ENCODE results near the gene PYDC2. TPM values are rescaled to one million over a fixed set of nuclear protein-coding genes. Genes with fewer than 3 reads are reported as not detected.

The PYDC2 gene
- total and polyA plus RNA-seq, 10 of the 15 experiments (the other 5 are each of a cell fraction or from before 2014, with no cell fraction given) = not detected

DNA sequence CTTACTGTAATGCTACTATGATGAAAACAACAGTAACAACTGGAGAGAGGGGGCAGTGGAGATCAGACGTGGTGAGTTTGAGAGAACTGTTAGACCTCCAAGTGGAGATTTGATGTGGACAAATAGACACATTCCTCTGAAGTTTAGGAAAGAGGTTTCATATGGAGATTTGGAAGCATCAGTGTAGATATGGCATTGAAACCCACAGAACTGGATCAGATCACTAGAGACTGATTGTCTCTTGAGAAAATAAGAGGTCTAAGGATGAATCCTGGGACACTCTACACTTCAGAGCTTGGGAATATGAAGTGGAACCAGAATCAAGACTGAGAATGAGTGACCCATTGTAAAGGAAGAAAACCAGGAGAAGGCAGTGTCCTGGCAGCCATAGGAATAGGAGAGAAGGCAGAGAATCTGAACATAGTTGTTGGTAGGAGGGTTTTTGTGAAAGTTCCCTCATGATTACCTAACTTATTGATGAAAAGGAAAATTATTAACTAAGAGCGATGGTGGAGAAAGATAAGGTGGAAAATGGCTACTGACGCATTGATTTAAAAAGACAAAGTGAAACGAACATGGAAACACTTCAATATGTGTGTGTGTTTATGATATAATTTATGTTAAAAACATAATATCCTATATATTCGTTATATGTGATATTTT lies 29.7 kb upstream of the PYDC2 start:
- no peaks in the 10 kb centered on the region for H3K4me1 ChIP-seq (ENCODE audit: control insufficient read depth, insufficient read depth, low read length)
- no peak overlapping the region for H2AFZ ChIP-seq (ENCODE audit: control insufficient read depth, low read depth, low read length)
- POLR2A ChIA-PET = no interaction called here
- no peak overlapping the region for H3K27ac ChIP-seq (ENCODE audit: control insufficient read depth, insufficient read depth)
- ATAC-seq (no peak), DNase-seq (ENCODE audit: low read depth, low spot score) (no peak), FAIRE-seq (no peak)
- H3K9ac ChIP-seq (ENCODE audit: control insufficient read depth, insufficient read depth, low read length) = no peak overlapping the region
- CTCF ChIA-PET = no interaction called here
- no peaks in the 10 kb centered on the region for H3K79me2 ChIP-seq (ENCODE audit: control insufficient read depth, insufficient read depth, low read length)
- in situ Hi-C loops (cut with MboI) (no loop called here), intact Hi-C loops (cut with micrococcal nuclease; ENCODE audit: unreplicated experiment) (no loop called here)
- H3K9me3 ChIP-seq (replicated peaks; ENCODE audit: control insufficient read depth, insufficient read depth, low read length) = no peaks in the 10 kb centered on the region
- WGBS (ENCODE audit: insufficient coverage, insufficient replicate concordance, low lambda C conversion rate, missing lambda C conversion rate) = 39% methylated on average over 5 of the region's 5 CpGs
- no peak overlapping the region for H3K4me2 ChIP-seq (ENCODE audit: control insufficient read depth, insufficient read depth)
- no peaks in the 10 kb centered on the region for H4K20me1 ChIP-seq (ENCODE audit: control insufficient read depth, insufficient read depth)
- no peaks in the 10 kb centered on the region; a peak in 1 of 4 replicates for H3K27me3 ChIP-seq (replicated peaks in 1 of 2; ENCODE audit: control insufficient read depth in 2 of 2, insufficient read depth in 2 of 2, low read length in 1 of 2)
- no TSS peak for BruUV-seq (replicated peaks)
- SMC1A ChIA-PET (ENCODE audit: uncharacterized antibody, unreplicated experiment) = no interaction called here
- TF ChIP-seq RELA (IDR thresholded peaks at IDR 0.05; ENCODE audit: borderline replicate concordance, partially characterized antibody) = no peak
- TF ChIP-seq, protein P1, sequence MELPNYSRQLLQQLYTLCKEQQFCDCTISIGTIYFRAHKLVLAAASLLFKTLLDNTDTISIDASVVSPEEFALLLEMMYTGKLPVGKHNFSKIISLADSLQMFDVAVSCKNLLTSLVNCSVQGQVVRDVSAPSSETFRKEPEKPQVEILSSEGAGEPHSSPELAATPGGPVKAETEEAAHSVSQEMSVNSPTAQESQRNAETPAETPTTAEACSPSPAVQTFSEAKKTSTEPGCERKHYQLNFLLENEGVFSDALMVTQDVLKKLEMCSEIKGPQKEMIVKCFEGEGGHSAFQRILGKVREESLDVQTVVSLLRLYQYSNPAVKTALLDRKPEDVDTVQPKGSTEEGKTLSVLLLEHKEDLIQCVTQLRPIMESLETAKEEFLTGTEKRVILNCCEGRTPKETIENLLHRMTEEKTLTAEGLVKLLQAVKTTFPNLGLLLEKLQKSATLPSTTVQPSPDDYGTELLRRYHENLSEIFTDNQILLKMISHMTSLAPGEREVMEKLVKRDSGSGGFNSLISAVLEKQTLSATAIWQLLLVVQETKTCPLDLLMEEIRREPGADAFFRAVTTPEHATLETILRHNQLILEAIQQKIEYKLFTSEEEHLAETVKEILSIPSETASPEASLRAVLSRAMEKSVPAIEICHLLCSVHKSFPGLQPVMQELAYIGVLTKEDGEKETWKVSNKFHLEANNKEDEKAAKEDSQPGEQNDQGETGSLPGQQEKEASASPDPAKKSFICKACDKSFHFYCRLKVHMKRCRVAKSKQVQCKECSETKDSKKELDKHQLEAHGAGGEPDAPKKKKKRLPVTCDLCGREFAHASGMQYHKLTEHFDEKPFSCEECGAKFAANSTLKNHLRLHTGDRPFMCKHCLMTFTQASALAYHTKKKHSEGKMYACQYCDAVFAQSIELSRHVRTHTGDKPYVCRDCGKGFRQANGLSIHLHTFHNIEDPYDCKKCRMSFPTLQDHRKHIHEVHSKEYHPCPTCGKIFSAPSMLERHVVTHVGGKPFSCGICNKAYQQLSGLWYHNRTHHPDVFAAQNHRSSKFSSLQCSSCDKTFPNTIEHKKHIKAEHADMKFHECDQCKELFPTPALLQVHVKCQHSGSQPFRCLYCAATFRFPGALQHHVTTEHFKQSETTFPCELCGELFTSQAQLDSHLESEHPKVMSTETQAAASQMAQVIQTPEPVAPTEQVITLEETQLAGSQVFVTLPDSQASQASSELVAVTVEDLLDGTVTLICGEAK (IDR thresholded peaks at IDR 0.05; ENCODE audit: borderline replicate concordance) = no peak
- TF ChIP-seq, protein P2, sequence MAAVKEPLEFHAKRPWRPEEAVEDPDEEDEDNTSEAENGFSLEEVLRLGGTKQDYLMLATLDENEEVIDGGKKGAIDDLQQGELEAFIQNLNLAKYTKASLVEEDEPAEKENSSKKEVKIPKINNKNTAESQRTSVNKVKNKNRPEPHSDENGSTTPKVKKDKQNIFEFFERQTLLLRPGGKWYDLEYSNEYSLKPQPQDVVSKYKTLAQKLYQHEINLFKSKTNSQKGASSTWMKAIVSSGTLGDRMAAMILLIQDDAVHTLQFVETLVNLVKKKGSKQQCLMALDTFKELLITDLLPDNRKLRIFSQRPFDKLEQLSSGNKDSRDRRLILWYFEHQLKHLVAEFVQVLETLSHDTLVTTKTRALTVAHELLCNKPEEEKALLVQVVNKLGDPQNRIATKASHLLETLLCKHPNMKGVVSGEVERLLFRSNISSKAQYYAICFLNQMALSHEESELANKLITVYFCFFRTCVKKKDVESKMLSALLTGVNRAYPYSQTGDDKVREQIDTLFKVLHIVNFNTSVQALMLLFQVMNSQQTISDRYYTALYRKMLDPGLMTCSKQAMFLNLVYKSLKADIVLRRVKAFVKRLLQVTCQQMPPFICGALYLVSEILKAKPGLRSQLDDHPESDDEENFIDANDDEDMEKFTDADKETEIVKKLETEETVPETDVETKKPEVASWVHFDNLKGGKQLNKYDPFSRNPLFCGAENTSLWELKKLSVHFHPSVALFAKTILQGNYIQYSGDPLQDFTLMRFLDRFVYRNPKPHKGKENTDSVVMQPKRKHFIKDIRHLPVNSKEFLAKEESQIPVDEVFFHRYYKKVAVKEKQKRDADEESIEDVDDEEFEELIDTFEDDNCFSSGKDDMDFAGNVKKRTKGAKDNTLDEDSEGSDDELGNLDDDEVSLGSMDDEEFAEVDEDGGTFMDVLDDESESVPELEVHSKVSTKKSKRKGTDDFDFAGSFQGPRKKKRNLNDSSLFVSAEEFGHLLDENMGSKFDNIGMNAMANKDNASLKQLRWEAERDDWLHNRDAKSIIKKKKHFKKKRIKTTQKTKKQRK (IDR thresholded peaks at IDR 0.05; ENCODE audit: low read depth, low read length) = no peak
- no peak for TF ChIP-seq JUND (IDR thresholded peaks at IDR 0.05; ENCODE audit: low read depth, low read length)
- no peak for TF ChIP-seq ZNF24 (IDR thresholded peaks at IDR 0.05)
- no peak for TF ChIP-seq KLF5 (IDR thresholded peaks at IDR 0.05; ENCODE audit: partially characterized antibody)
- no peak for TF ChIP-seq RFX5 (IDR thresholded peaks at IDR 0.05; ENCODE audit: low read depth, low read length)
- TF ChIP-seq ZBED1 (IDR thresholded peaks at IDR 0.05; ENCODE audit: borderline replicate concordance) = no peak
- TF ChIP-seq IKZF2 (IDR thresholded peaks at IDR 0.05) = no peak
- no peak for TF ChIP-seq MTA2 (IDR thresholded peaks at IDR 0.05; ENCODE audit: low read depth)
- no peak for TF ChIP-seq BHLHE40 (IDR thresholded peaks at IDR 0.05; ENCODE audit: borderline replicate concordance in 1 of 2, low read depth in 2 of 2, low read length in 1 of 2)
- TF ChIP-seq TCF12 (IDR thresholded peaks at IDR 0.05; ENCODE audit: low read depth, low read length) = no peak
- no peak for TF ChIP-seq CEBPB (IDR thresholded peaks at IDR 0.05; ENCODE audit: borderline replicate concordance in 1 of 2, low read depth in 2 of 2, low read length in 2 of 2)
- RAD21 ChIA-PET (ENCODE audit: unreplicated experiment) = no interaction called here
- H3K36me3 ChIP-seq (ENCODE audit: control insufficient read depth in 2 of 2, insufficient read depth in 2 of 2, low read length in 1 of 2) = no peaks in the 10 kb centered on the region
- H3K4me3 ChIP-seq = no peak overlapping the region

All from GM12878 (cell line).